Activated CD4-positive, alpha-beta T cell treated with anti-CD3 and anti-CD28 coated beads for 48 hours (primary cell): Measurements from ENCODE around the gene WTAP.
"Not testable (repeated sequence)": the region's sequence is repeated elsewhere in the genome, so short reads cannot be mapped to it uniquely, and the experiment has no call there.

Source experiments
- DNase-seq: peaks from one replicate; pipeline ENCODE4 v3.0.0-alpha.2; 2020

Gene WTAP

GRCh38 chr6:159726918-159727716 is at the start of gene WTAP:
TSS of gene WTAP (plus strand) at chr6:159727506. CDS start at chr6:159736266, 8,760 bp downstream.
- DNase-seq: peak; percentile 97

- DNase-seq: no peak
Measured at GRCh38 chr6:159677506-159678165, 49.7 kb upstream of the WTAP start.

- DNase-seq: no peak
Measured at GRCh38 chr6:159678574-159678973, 48.7 kb upstream of the WTAP start.

GRCh38 chr6:159679091-159680077 is 47.9 kb upstream of the WTAP start:
- DNase-seq: peak; percentile 63

- no peak for DNase-seq
Measured at GRCh38 chr6:159680104-159680503, 47.2 kb upstream of the WTAP start.

GRCh38 chr6:159681191-159681880 is 46.0 kb upstream of the WTAP start:
- DNase-seq: no peak

- DNase-seq: no peak
Measured at GRCh38 chr6:159682295-159682694, 45.0 kb upstream of the WTAP start.

GRCh38 chr6:159682810-159683209 is 44.5 kb upstream of the WTAP start:
- no peak for DNase-seq

GRCh38 chr6:159684013-159684304 is 43.3 kb upstream of the WTAP start:
- no peak for DNase-seq

GRCh38 chr6:159686040-159686439 is 41.3 kb upstream of the WTAP start:
- DNase-seq: no peak

GRCh38 chr6:159686703-159687102 is 40.6 kb upstream of the WTAP start:
- no peak for DNase-seq

- DNase-seq: no peak
Measured at GRCh38 chr6:159687341-159687740, 40.0 kb upstream of the WTAP start.

- no peak for DNase-seq
Measured at GRCh38 chr6:159688266-159688905, 38.9 kb upstream of the WTAP start.

- DNase-seq: no peak
Measured at GRCh38 chr6:159689001-159689400, 38.3 kb upstream of the WTAP start.

GRCh38 chr6:159690135-159690534 is 37.2 kb upstream of the WTAP start:
- not testable (repeated sequence) for DNase-seq

- DNase-seq: no peak
Measured at GRCh38 chr6:159691133-159691962, 36.0 kb upstream of the WTAP start.

GRCh38 chr6:159691963-159692287 is 35.4 kb upstream of the WTAP start:
- no peak for DNase-seq

- peak; percentile 78 for DNase-seq
Measured at GRCh38 chr6:159692303-159693127, 34.8 kb upstream of the WTAP start.

GRCh38 chr6:159693128-159693893 is 34.0 kb upstream of the WTAP start, which contains the start of gene SOD2:
TSS of gene SOD2 (minus strand) at chr6:159693241. CDS start at chr6:159693167, 74 bp downstream.
- peak; percentile 88 for DNase-seq
